ENCODE measurements around the gene UBA6. TPM values are rescaled to one million over a fixed set of nuclear protein-coding genes. Genes with fewer than 3 reads are reported as not detected.
A peak's percentile ranks its signal among the peaks of the same experiment; 100 is the strongest.
"Not testable (repeated sequence)": the region's sequence is repeated elsewhere in the genome, so short reads cannot be mapped to it uniquely, and the experiment has no call there.

UBA6 gene
- total and polyA plus RNA-seq, 2 donors (not counting 1 experiment from before 2014, with no cell fraction given), result 22.8 to 64.0 TPM

GRCh38 chr4:67706682-67707081 is 5.7 kb upstream of the UBA6 start:
- H3K27me3 Mint-ChIP-seq; H3K9ac ChIP-seq (ENCODE audit: low read length); H3K36me3 ChIP-seq (replicated peaks in 1 of 2; ENCODE audit: control extremely low read depth in 1 of 2, control insufficient read depth in 1 of 2, extremely low read depth in 1 of 2, insufficient read depth in 2 of 2, low read length in 1 of 2); H3K27me3 ChIP-seq (replicated peaks in 1 of 4; ENCODE audit: control extremely low read depth in 1 of 4, control insufficient read depth in 3 of 4, insufficient read depth in 4 of 4, low read length in 3 of 4); CTCF ChIA-PET; H3K4me3 ChIP-seq (ENCODE audit: control extremely low read depth in 1 of 5, extremely low read depth in 1 of 5, insufficient read depth in 1 of 5, low read depth in 2 of 5, low read length in 4 of 5); intact Hi-C loops (cut with micrococcal nuclease); H2AFZ ChIP-seq (ENCODE audit: insufficient read depth, low read depth, low read length, poor library complexity, severe bottlenecking); H3K9me3 Mint-ChIP-seq (ENCODE audit: insufficient read depth); H3K27ac ChIP-seq (ENCODE audit: low read length in 2 of 2); H3K27ac Mint-ChIP-seq; ATAC-seq (ENCODE audit: low read depth); DNase-seq; H3K9me3 ChIP-seq (ENCODE audit: control extremely low read depth in 1 of 3, control insufficient read depth in 2 of 3, insufficient read depth in 1 of 3, low read length in 2 of 3); POLR2A ChIA-PET; H3K4me2 ChIP-seq (replicated peaks; ENCODE audit: low read depth, low read length, poor library complexity, severe bottlenecking); H3K4me3 Mint-ChIP-seq: not testable (repeated sequence)
- peaks cover 44% of the 10 kb centered on the region for H3K4me1 Mint-ChIP-seq
- Histone ChIP-seq H3K4me1 (ENCODE audit: control insufficient read depth in 2 of 2, insufficient read depth in 2 of 2, low read length in 2 of 2) (peaks cover 6 to 11% of the 10 kb centered on the region in 2 donors), H3K79me2 (ENCODE audit: control insufficient read depth, insufficient read depth, low read length) (peaks cover 83% of the 10 kb centered on the region), H4K20me1 (ENCODE audit: control insufficient read depth, insufficient read depth, low read length, poor library complexity, severe bottlenecking) (peaks cover 14% of the 10 kb centered on the region)
- 100% methylated on average over 2 of the region's 3 CpGs for WGBS (ENCODE audit: insufficient coverage)

DNA sequence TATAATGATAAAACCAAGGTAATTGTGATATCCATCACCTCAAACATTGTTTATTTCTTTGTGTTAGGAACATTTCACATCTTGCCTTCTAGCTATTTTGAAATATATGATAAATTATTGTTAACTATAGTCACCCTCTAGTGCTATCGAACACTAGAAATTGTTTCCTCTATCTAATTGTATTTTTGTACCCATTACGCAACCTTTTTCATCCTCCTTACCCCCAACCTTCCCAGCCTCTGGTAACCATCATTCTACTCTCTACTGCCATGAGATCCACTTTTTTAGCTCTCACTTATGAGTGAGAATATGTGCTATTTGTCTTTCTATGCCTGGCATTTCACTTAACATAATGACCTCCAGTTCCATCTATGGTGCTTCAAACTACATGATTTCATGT is 3.9 kb upstream of the UBA6 start:
- H2AFZ ChIP-seq (ENCODE audit: insufficient read depth, low read depth, low read length, poor library complexity, severe bottlenecking), result no peak overlapping the region
- Mint-ChIP-seq H3K27ac (peak overlapping the region; percentile 12), H3K27me3 (no peaks in the 10 kb centered on the region), H3K9me3 (ENCODE audit: insufficient read depth) (peaks cover 3% of the 10 kb centered on the region), H3K4me3 (no peak overlapping the region), H3K4me1 (peaks cover 47% of the 10 kb centered on the region)
- H3K36me3 ChIP-seq (replicated peaks in 1 of 2; ENCODE audit: control extremely low read depth in 1 of 2, control insufficient read depth in 1 of 2, extremely low read depth in 1 of 2, insufficient read depth in 2 of 2, low read length in 1 of 2), result no peaks in the 10 kb centered on the region
- ATAC-seq (ENCODE audit: low read depth), result no peak
- no peak for DNase-seq
- H3K4me1 ChIP-seq (ENCODE audit: control insufficient read depth in 2 of 2, insufficient read depth in 2 of 2, low read length in 2 of 2), result peaks cover 9 to 19% of the 10 kb centered on the region in 2 donors
- no peak overlapping the region for H3K27ac ChIP-seq (ENCODE audit: low read length in 2 of 2)
- ChIA-PET CTCF (no interaction called here), POLR2A (no interaction called here)
- H3K9ac ChIP-seq (ENCODE audit: low read length), result no peak overlapping the region
- WGBS (ENCODE audit: insufficient coverage), result no CpG with 5 or more reads among the region's 2 CpGs
- H3K79me2 ChIP-seq (ENCODE audit: control insufficient read depth, insufficient read depth, low read length), result peaks cover 88% of the 10 kb centered on the region
- H3K9me3 ChIP-seq (ENCODE audit: control extremely low read depth in 1 of 3, control insufficient read depth in 2 of 3, insufficient read depth in 1 of 3, low read length in 2 of 3), result peaks cover 0 to 8% (median 2%) of the 10 kb centered on the region in 3 donors
- no peaks in the 10 kb centered on the region for H4K20me1 ChIP-seq (ENCODE audit: control insufficient read depth, insufficient read depth, low read length, poor library complexity, severe bottlenecking)
- no peak overlapping the region for H3K4me3 ChIP-seq (ENCODE audit: control extremely low read depth in 1 of 5, extremely low read depth in 1 of 5, insufficient read depth in 1 of 5, low read depth in 2 of 5, low read length in 4 of 5)
- TF ChIP-seq, protein P1, sequence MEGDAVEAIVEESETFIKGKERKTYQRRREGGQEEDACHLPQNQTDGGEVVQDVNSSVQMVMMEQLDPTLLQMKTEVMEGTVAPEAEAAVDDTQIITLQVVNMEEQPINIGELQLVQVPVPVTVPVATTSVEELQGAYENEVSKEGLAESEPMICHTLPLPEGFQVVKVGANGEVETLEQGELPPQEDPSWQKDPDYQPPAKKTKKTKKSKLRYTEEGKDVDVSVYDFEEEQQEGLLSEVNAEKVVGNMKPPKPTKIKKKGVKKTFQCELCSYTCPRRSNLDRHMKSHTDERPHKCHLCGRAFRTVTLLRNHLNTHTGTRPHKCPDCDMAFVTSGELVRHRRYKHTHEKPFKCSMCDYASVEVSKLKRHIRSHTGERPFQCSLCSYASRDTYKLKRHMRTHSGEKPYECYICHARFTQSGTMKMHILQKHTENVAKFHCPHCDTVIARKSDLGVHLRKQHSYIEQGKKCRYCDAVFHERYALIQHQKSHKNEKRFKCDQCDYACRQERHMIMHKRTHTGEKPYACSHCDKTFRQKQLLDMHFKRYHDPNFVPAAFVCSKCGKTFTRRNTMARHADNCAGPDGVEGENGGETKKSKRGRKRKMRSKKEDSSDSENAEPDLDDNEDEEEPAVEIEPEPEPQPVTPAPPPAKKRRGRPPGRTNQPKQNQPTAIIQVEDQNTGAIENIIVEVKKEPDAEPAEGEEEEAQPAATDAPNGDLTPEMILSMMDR (IDR thresholded peaks at IDR 0.05), result no peak
- TF ChIP-seq EZH2 (IDR thresholded peaks at IDR 0.05; ENCODE audit: borderline replicate concordance, insufficient read depth, low read depth, low read length, poor library complexity, severe bottlenecking), result no peak
- no peaks in the 10 kb centered on the region for H3K27me3 ChIP-seq (replicated peaks in 1 of 4; ENCODE audit: control extremely low read depth in 1 of 4, control insufficient read depth in 3 of 4, insufficient read depth in 4 of 4, low read length in 3 of 4)
- H3K4me2 ChIP-seq (replicated peaks; ENCODE audit: low read depth, low read length, poor library complexity, severe bottlenecking), result no peak overlapping the region
- intact Hi-C loops (cut with micrococcal nuclease), result no loop called here
